Measurements from ENCODE around the gene MYLK4. TPM values are rescaled to one million over a fixed set of nuclear protein-coding genes. Genes with fewer than 3 reads are reported as not detected.

MYLK4 gene
- total RNA-seq, 1 donor from 2014 or later, result 0.97 TPM

GRCh38 chr6:2795956-2796355, 45.2 kb upstream of the MYLK4 start:
- Mint-ChIP-seq H3K27ac (ENCODE audit: unreplicated experiment) (no peak overlapping the region), H3K36me3 (ENCODE audit: low read depth, unreplicated experiment) (peaks cover 14% of the 10 kb centered on the region), H3K9me3 (ENCODE audit: unreplicated experiment) (no peaks in the 10 kb centered on the region), H3K4me3 (ENCODE audit: unreplicated experiment) (no peak overlapping the region), H3K4me1 (ENCODE audit: unreplicated experiment) (peaks cover 30% of the 10 kb centered on the region), H3K27me3 (ENCODE audit: unreplicated experiment) (peaks cover 3% of the 10 kb centered on the region)
- no peak for DNase-seq (ENCODE audit: low spot score)
- no peak for TF ChIP-seq CTCF (IDR thresholded peaks at IDR 0.05; ENCODE audit: unreplicated experiment)

- TF ChIP-seq CTCF (IDR thresholded peaks at IDR 0.05; ENCODE audit: unreplicated experiment), result no peak
- H3K9me3 Mint-ChIP-seq (ENCODE audit: unreplicated experiment), result no peaks in the 10 kb centered on the region
- H3K4me1 Mint-ChIP-seq (ENCODE audit: unreplicated experiment), result peaks cover 34% of the 10 kb centered on the region
- H3K4me3 Mint-ChIP-seq (ENCODE audit: unreplicated experiment), result no peak overlapping the region
- peaks cover 3% of the 10 kb centered on the region for H3K27me3 Mint-ChIP-seq (ENCODE audit: unreplicated experiment)
- H3K27ac Mint-ChIP-seq (ENCODE audit: unreplicated experiment), result no peak overlapping the region
- H3K36me3 Mint-ChIP-seq (ENCODE audit: low read depth, unreplicated experiment), result peaks cover 11% of the 10 kb centered on the region
- DNase-seq (ENCODE audit: low spot score), result no peak
Measured at GRCh38 chr6:2795162-2795561, 44.4 kb upstream of the MYLK4 start.

- Mint-ChIP-seq H3K27ac (ENCODE audit: unreplicated experiment) (no peak overlapping the region), H3K4me1 (ENCODE audit: unreplicated experiment) (peaks cover 29% of the 10 kb centered on the region), H3K36me3 (ENCODE audit: low read depth, unreplicated experiment) (peaks cover 3% of the 10 kb centered on the region), H3K27me3 (ENCODE audit: unreplicated experiment) (peaks cover 3% of the 10 kb centered on the region), H3K9me3 (ENCODE audit: unreplicated experiment) (no peaks in the 10 kb centered on the region), H3K4me3 (ENCODE audit: unreplicated experiment) (no peak overlapping the region)
- no peak for TF ChIP-seq CTCF (IDR thresholded peaks at IDR 0.05; ENCODE audit: unreplicated experiment)
- no peak for DNase-seq (ENCODE audit: low spot score)
Measured at GRCh38 chr6:2794171-2794730, 43.5 kb upstream of the MYLK4 start.

GRCh38 chr6:2793534-2794151, 42.9 kb upstream of the MYLK4 start:
- H3K27me3 Mint-ChIP-seq (ENCODE audit: unreplicated experiment), result peaks cover 3% of the 10 kb centered on the region
- DNase-seq (ENCODE audit: low spot score), result no peak
- peaks cover 3% of the 10 kb centered on the region for H3K36me3 Mint-ChIP-seq (ENCODE audit: low read depth, unreplicated experiment)
- H3K9me3 Mint-ChIP-seq (ENCODE audit: unreplicated experiment), result no peaks in the 10 kb centered on the region
- no peak for TF ChIP-seq CTCF (IDR thresholded peaks at IDR 0.05; ENCODE audit: unreplicated experiment)
- H3K27ac Mint-ChIP-seq (ENCODE audit: unreplicated experiment), result no peak overlapping the region
- H3K4me3 Mint-ChIP-seq (ENCODE audit: unreplicated experiment), result no peak overlapping the region
- H3K4me1 Mint-ChIP-seq (ENCODE audit: unreplicated experiment), result peaks cover 28% of the 10 kb centered on the region

GRCh38 chr6:2792330-2793110, 41.8 kb upstream of the MYLK4 start:
- Mint-ChIP-seq H3K36me3 (ENCODE audit: low read depth, unreplicated experiment) (peaks cover 6% of the 10 kb centered on the region), H3K27me3 (ENCODE audit: unreplicated experiment) (peaks cover 3% of the 10 kb centered on the region), H3K4me1 (ENCODE audit: unreplicated experiment) (peaks cover 22% of the 10 kb centered on the region)

More at GRCh38 chr6:2792330-2793110, 41.8 kb upstream of the MYLK4 start:
- no peaks in the 10 kb centered on the region for H3K9me3 Mint-ChIP-seq (ENCODE audit: unreplicated experiment)
- no peak for TF ChIP-seq CTCF (IDR thresholded peaks at IDR 0.05; ENCODE audit: unreplicated experiment)
- no peak for DNase-seq (ENCODE audit: low spot score)
- H3K4me3 Mint-ChIP-seq (ENCODE audit: unreplicated experiment), result no peak overlapping the region
- H3K27ac Mint-ChIP-seq (ENCODE audit: unreplicated experiment), result no peak overlapping the region
